Measurements from ENCODE around the gene TROAP. TPM values are rescaled to one million over a fixed set of nuclear protein-coding genes. Genes with fewer than 3 reads are reported as not detected.
A peak's percentile ranks its signal among the peaks of the same experiment; 100 is the strongest.

Gene TROAP
- total RNA-seq, 1 donor from 2014 or later, result not detected

DNA sequence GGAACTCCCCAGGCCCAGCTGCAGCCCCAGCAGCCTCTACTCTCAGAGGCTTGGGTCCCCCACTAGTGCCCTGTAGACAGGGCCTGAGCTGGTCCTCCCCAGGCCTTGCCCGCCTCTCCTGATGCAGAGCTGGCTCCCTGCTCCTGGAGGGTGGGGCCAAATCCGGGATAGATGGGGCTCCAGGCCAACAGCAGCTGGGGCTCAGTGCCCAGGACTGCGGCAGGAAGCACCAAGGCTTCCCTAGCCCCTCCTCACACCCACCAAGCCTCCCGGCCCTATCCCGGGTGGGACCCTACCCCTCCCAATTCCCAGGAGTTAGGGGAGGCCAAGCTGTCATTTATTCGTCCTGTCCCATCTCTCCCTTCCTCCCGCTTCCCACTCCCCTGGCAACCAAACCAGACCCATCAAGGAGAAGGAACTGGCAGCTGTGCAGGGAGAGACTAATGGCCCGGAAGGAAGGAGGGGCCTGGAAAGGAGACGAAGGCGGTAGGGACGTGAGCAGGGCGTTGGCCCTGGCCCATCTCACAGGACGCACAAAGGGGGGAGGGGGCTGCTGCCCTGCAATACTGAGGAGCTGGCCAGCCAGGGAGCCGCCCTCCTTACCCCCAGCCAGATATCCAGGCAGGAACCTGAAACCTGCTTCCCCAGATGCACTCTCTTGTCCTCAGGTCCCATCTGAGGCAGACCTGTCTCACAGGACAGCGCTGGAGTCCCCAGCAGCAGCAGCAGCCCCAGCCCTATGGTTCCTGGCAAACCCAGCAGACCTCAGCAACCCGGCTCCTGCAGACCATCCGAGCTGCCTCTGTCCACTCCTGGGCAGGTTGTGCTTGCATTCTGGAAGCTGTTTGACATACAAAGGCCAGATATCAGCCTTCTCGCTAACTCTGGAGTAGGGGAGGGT lies 29.7 kb upstream of the TROAP start:
- H3K36me3 ChIP-seq, result no peaks in the 10 kb centered on the region
- H3K4me3 ChIP-seq, result peak overlapping the region; percentile 11 to 53
- peak overlapping the region; percentile 9 to 68 for H3K27ac ChIP-seq
- TF ChIP-seq, protein P1, sequence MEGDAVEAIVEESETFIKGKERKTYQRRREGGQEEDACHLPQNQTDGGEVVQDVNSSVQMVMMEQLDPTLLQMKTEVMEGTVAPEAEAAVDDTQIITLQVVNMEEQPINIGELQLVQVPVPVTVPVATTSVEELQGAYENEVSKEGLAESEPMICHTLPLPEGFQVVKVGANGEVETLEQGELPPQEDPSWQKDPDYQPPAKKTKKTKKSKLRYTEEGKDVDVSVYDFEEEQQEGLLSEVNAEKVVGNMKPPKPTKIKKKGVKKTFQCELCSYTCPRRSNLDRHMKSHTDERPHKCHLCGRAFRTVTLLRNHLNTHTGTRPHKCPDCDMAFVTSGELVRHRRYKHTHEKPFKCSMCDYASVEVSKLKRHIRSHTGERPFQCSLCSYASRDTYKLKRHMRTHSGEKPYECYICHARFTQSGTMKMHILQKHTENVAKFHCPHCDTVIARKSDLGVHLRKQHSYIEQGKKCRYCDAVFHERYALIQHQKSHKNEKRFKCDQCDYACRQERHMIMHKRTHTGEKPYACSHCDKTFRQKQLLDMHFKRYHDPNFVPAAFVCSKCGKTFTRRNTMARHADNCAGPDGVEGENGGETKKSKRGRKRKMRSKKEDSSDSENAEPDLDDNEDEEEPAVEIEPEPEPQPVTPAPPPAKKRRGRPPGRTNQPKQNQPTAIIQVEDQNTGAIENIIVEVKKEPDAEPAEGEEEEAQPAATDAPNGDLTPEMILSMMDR (IDR thresholded peaks at IDR 0.05), result no peak
- H3K9me3 ChIP-seq, result no peaks in the 10 kb centered on the region
- peak; percentile 15 to 74 for DNase-seq (ENCODE audit: low spot score in 2 of 2)
- peaks cover 22% of the 10 kb centered on the region for H3K27me3 ChIP-seq
- H3K4me1 ChIP-seq, result peaks cover 6 to 21% of the 10 kb centered on the region in 2 donors
- intact Hi-C loops (cut with DNase I), result no loop called here

GRCh38 chr12:49294086-49294803 lies 28.8 kb upstream of the TROAP start:
- Histone ChIP-seq H3K9me3 (no peaks in the 10 kb centered on the region), H3K36me3 (no peaks in the 10 kb centered on the region), H3K4me3 (no peak overlapping the region), H3K4me1 (peaks cover 6 to 21% of the 10 kb centered on the region in 2 donors), H3K27me3 (peaks cover 23% of the 10 kb centered on the region), H3K27ac (no peak overlapping the region)
- DNase-seq (ENCODE audit: low spot score in 2 of 2), result no peak
- intact Hi-C loops (cut with DNase I), result no loop called here
- TF ChIP-seq, protein P1 (IDR thresholded peaks at IDR 0.05), result no peak

DNA sequence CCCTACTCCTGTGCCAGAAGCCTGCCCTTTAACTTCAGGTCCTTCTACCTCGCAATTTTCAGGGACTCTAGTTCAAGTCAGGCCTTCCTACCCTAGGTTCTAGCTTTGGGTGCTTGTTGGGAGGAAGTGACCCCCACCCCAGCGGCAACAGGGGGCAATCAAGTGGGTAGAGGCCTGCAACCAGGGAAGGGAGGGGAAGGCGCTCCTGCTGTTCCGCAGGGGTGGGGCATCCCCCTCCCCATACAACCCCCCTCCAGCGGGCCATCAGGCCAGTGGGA lies 28.3 kb upstream of the TROAP start:
- TF ChIP-seq, protein P1 (IDR thresholded peaks at IDR 0.05), result no peak
- DNase-seq (ENCODE audit: low spot score in 2 of 2), result no peak
- Histone ChIP-seq H3K9me3 (no peaks in the 10 kb centered on the region), H3K27ac (no peak overlapping the region), H3K27me3 (peaks cover 23% of the 10 kb centered on the region), H3K4me1 (peaks cover 6 to 21% of the 10 kb centered on the region in 2 donors), H3K4me3 (no peak overlapping the region), H3K36me3 (no peaks in the 10 kb centered on the region)
- intact Hi-C loops (cut with DNase I), result no loop called here

DNA sequence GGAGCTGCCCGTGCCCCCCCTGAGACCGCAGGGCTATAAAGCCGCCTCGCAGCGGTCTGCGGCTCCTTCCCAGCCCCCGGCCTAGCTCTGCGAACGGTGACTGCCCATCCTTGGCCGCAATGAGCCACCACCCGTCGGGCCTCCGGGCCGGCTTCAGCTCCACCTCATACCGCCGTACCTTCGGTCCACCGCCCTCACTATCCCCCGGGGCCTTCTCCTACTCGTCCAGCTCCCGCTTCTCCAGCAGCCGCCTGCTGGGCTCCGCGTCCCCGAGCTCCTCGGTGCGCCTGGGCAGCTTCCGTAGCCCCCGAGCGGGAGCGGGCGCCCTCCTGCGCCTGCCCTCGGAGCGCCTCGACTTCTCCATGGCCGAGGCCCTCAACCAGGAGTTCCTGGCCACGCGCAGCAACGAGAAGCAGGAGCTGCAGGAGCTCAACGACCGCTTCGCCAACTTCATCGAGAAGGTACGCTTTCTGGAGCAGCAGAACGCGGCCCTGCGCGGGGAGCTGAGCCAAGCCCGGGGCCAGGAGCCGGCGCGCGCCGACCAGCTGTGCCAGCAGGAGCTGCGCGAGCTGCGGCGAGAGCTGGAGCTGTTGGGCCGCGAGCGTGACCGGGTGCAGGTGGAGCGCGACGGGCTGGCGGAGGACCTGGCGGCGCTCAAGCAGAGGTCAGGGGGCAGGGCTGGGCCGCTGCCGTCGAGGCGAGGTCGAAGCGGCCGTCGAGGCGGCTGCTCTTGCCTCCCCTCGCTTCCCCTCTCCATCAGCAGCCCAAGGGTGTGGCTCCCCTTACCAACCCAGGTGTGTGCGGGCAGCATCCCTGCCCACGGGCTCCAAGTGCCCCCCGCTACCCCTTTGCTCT lies 27.7 kb upstream of the TROAP start, which contains the start of gene PRPH:
TSS of gene PRPH (plus strand) at position 66 of the 855 bp plus-strand sequence. CDS start at position 120, 54 bp downstream.
- DNase-seq (ENCODE audit: low spot score in 2 of 2), result no peak
- Histone ChIP-seq H3K27me3 (peaks cover 23% of the 10 kb centered on the region), H3K4me3 (peak within 1 kb of the TSS in 1 of 2 donors; percentile 12), H3K9me3 (no peaks in the 10 kb centered on the region), H3K27ac (no peak within 1 kb of the TSS), H3K36me3 (no peaks in the 10 kb centered on the region), H3K4me1 (peaks cover 6 to 21% of the 10 kb centered on the region in 2 donors)
- intact Hi-C loops (cut with DNase I), result no loop called here
- TF ChIP-seq, protein P1 (IDR thresholded peaks at IDR 0.05), result no peak

Measured in ascending aorta (tissue), 2 donors.